Astrocyte (in vitro differentiated cells and primary cell): ENCODE data around the gene TMPRSS6.

Experiments used
- EZH2 ChIP-seq: IDR thresholded peaks from 2 replicates; pipeline ENCODE4 v1.6.1; 2012; ENCODE audit warnings: mild to moderate bottlenecking, low read length, inconsistent platforms; ENCODE audit not compliant: insufficient read depth
- TF ChIP-seq, protein P1 (sequence below): IDR thresholded peaks from 2 replicates; pipeline ENCODE4 v1.5.1; 2011; ENCODE audit warnings: low read depth, mild to moderate bottlenecking, inconsistent platforms, low read length, moderate library complexity; ENCODE audit not compliant: insufficient read depth

DNA sequence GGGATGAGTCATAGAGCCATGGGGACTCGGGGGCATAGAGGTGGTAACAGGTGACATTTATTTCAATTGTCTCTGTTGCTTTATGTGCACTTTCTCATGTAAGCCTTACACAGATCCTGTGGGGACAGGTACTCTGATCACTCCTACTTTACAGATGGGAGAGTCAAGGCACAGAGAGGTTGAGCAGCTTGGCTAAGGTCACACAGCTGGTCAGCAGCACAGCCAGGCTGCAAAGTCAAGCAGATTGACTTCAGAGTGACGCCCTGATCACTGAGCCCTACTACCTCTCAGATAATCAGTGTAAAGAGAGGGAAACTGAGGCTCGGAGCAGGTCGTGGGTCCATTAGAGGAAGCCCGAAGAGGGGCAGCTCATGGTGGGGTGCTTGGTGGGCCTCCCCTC, 3.5 kb downstream of the TMPRSS6 start:
- TF ChIP-seq, protein P1, sequence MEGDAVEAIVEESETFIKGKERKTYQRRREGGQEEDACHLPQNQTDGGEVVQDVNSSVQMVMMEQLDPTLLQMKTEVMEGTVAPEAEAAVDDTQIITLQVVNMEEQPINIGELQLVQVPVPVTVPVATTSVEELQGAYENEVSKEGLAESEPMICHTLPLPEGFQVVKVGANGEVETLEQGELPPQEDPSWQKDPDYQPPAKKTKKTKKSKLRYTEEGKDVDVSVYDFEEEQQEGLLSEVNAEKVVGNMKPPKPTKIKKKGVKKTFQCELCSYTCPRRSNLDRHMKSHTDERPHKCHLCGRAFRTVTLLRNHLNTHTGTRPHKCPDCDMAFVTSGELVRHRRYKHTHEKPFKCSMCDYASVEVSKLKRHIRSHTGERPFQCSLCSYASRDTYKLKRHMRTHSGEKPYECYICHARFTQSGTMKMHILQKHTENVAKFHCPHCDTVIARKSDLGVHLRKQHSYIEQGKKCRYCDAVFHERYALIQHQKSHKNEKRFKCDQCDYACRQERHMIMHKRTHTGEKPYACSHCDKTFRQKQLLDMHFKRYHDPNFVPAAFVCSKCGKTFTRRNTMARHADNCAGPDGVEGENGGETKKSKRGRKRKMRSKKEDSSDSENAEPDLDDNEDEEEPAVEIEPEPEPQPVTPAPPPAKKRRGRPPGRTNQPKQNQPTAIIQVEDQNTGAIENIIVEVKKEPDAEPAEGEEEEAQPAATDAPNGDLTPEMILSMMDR = no peak
- no peak for TF ChIP-seq EZH2
